ENCODE results near the gene KRTAP5-2.
A peak's percentile ranks its signal among the peaks of the same experiment; 100 is the strongest.

DNA sequence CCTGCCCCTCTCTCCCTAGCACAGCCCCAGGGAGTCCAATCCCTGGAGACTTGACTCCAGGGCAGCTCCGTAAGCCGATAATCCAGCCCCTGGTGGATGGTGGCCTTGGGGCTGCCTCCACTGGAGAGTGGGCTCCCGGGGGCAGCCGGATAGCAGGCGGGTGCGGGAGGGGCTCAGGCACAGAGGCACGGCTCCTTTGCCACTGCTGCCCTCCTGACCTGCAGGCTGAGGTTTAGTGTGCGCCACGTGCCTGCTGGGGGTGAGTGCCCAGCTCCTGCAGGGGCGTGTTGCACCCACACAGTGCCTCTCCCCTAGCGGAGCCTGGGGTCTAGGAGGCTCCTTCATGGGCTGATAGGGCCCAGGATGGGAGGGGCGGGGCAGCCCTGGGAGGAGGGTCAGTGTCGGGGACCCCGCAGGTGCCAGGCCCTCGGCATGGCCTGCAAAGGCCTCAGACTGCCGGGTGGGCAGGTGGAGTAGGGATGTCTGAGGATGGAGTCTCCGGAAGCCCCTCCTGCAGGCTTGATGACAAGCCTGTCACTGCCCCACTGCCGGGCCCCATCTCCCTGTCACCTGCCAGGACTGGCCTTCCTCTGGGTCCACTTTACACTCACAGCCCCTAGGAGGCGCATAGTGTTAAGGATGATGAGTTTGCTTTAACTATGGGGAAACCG, 31.6 kb downstream of the KRTAP5-2 start:
- 0 out of 2 replicates have a peak, but pooled peaks have one; percentile 6 for TF ChIP-seq CTCF (IDR thresholded peaks at IDR 0.05; ENCODE audit: low read length)
- TF ChIP-seq EZH2 (optimal IDR thresholded peaks at IDR 0.05; ENCODE audit: low read depth, low read length), result no peak
- TF ChIP-seq EZH2phosphoT487 (IDR thresholded peaks at IDR 0.05; ENCODE audit: low read length), result no peak

Measured in MM.1S (cell line).